Neural progenitor cell (in vitro differentiated cells): ENCODE measurements around the gene AQP1. TPM values are rescaled to one million over a fixed set of nuclear protein-coding genes. Genes with fewer than 3 reads are reported as not detected.
A peak's percentile ranks its signal among the peaks of the same experiment; 100 is the strongest.

ENCODE experiments used
- DNase-seq: peaks from one replicate; pipeline ENCODE4 v3.0.0-alpha.2; 2016; ENCODE audit warnings: low spot score
- H2AFZ ChIP-seq: fragments of 200-600 bp; sonication (generic); replicated peaks from 2 replicates; pipeline ENCODE4 v1.6.1; 2016; ENCODE audit warnings: antibody characterized with exemption
- H3F3A ChIP-seq: fragments of 200-600 bp; sonication (generic); 2 replicates; pipeline ENCODE4 v1.6.1; 2016; ENCODE audit warnings: antibody characterized with exemption, low read depth
- H3K27ac ChIP-seq: fragments of 200-600 bp; sonication (generic); 2 replicates; pipeline ENCODE4 v1.5.1; 2016; ENCODE audit warnings: mild to moderate bottlenecking
- H3K27me3 ChIP-seq: fragments of 200-600 bp; sonication (generic); 2 replicates; pipeline ENCODE4 v1.6.1; 2016; ENCODE audit warnings: mild to moderate bottlenecking, moderate library complexity
- H3K36me3 ChIP-seq: fragments of 200-600 bp; sonication (generic); 2 replicates; pipeline ENCODE4 v1.5.1; 2016
- H3K4me1 ChIP-seq: fragments of 200-600 bp; sonication (generic); 2 replicates; pipeline ENCODE4 v1.6.1; 2016; ENCODE audit warnings: mixed run types
- H3K4me2 ChIP-seq: fragments of 200-600 bp; sonication (generic); 2 replicates; pipeline ENCODE4 v1.6.1; 2016
- H3K4me3 ChIP-seq: fragments of 200-600 bp; sonication (generic); 2 replicates; pipeline ENCODE4 v1.5.1; 2016
- H3K79me2 ChIP-seq: fragments of 200-600 bp; sonication (generic); 2 replicates; pipeline ENCODE4 v1.6.1; 2016; ENCODE audit warnings: low read depth
- H3K9ac ChIP-seq: fragments of 200-600 bp; sonication (generic); 2 replicates; pipeline ENCODE4 v1.6.1; 2016
- H3K9me3 ChIP-seq: fragments of 200-600 bp; sonication (generic); 2 replicates; pipeline ENCODE4 v1.5.1; 2016; ENCODE audit warnings: low read depth
- H4K20me1 ChIP-seq: fragments of 200-600 bp; sonication (generic); 2 replicates; pipeline ENCODE4 v1.6.1; 2016; ENCODE audit warnings: low read depth
- H3K27ac Mint-ChIP-seq: 3 replicates; pipeline ENCODE4 v1.8.0; 2021; ENCODE audit warnings: mixed read lengths
- H3K27me3 Mint-ChIP-seq: 2 replicates; pipeline ENCODE4 v1.8.0; 2022; ENCODE audit warnings: low read depth, mild to moderate bottlenecking, inconsistent platforms, moderate library complexity, mixed read lengths; ENCODE audit not compliant: insufficient read depth
- H3K36me3 Mint-ChIP-seq: 3 replicates; pipeline ENCODE4 v1.8.0; 2021; ENCODE audit warnings: mixed read lengths
- H3K4me1 Mint-ChIP-seq: 3 replicates; pipeline ENCODE4 v1.8.0; 2021; ENCODE audit warnings: mixed read lengths
- H3K4me3 Mint-ChIP-seq: 3 replicates; pipeline ENCODE4 v1.8.0; 2021; ENCODE audit warnings: mild to moderate bottlenecking, moderate library complexity, mixed read lengths
- H3K9me3 Mint-ChIP-seq: 3 replicates; pipeline ENCODE4 v1.8.0; 2020; ENCODE audit warnings: mixed read lengths
- EZH2 ChIP-seq: fragments of 200-600 bp; sonication (generic); IDR thresholded peaks from 2 replicates; pipeline ENCODE4 v1.6.1; 2017; ENCODE audit warnings: antibody characterized with exemption, mild to moderate bottlenecking, moderate library complexity
- EZH2phosphoT487 ChIP-seq: fragments of 200-600 bp; sonication (generic); IDR thresholded peaks from 2 replicates; pipeline ENCODE4 v1.6.1; 2017; ENCODE audit warnings: antibody characterized with exemption
- total RNA-seq: library from RNA; depleted of rRNA; stranded (reverse); fragments of >200 nt; gene quantifications from 2 replicates; pipeline ENCODE4 v1.2.3, GENCODE V29; 2015; ENCODE audit warnings: low replicate concordance
- TF ChIP-seq, protein P1 (sequence below): fragments of 200-600 bp; sonication (generic); IDR thresholded peaks from 2 replicates; pipeline ENCODE4 v1.5.1; 2017; ENCODE audit warnings: antibody characterized with exemption, mild to moderate bottlenecking

AQP1 gene
- total RNA-seq, 1 donor from 2014 or later = not detected

DNA sequence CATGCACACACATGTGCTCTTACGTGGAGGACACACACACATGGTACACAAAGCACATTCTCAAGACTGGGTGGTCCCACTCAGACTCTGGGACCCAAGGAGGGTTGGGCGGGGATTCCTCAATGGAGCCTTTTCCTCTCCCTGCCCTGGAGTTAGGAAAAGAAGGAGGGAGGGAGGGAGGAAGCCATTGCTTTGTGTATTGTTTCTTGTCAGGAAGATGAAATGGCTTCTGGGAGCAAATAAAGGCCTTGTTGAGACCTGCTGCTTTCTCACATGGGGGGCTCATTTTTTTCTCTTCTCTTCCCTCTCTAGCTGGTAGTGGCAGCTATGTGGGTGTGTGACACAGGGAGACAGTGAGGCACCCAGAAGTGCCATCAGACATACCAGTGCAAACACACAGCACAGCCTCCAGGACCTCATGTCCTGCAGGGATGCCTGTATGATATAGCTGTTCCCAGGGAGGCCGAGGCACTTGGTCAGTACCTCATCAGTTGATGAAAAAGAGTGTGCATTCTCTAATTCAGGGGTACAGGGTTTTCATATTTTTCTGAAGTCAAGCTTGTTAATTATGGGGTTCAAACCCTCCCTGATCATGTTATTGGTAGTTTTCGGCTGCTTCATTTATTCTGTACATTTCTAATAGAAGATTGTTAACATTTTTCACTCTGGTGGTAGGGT lies 5.7 kb downstream of the AQP1 start:
- no peaks in the 10 kb centered on the region for H4K20me1 ChIP-seq
- H2AFZ ChIP-seq = peak overlapping the region; percentile 54
- no peaks in the 10 kb centered on the region for H3K36me3 Mint-ChIP-seq
- no peak overlapping the region for H3K9ac ChIP-seq
- H3F3A ChIP-seq = no peaks in the 10 kb centered on the region
- H3K4me3 ChIP-seq = no peak overlapping the region
- H3K27me3 ChIP-seq = no peaks in the 10 kb centered on the region
- no peak for DNase-seq
- no peaks in the 10 kb centered on the region for H3K9me3 ChIP-seq
- peaks cover 24% of the 10 kb centered on the region for H3K4me1 ChIP-seq
- no peak overlapping the region for H3K27ac ChIP-seq
- peaks cover 11% of the 10 kb centered on the region for H3K27me3 Mint-ChIP-seq
- H3K4me1 Mint-ChIP-seq = peaks cover 21% of the 10 kb centered on the region
- no peaks in the 10 kb centered on the region for H3K79me2 ChIP-seq
- TF ChIP-seq EZH2phosphoT487 = no peak
- TF ChIP-seq, protein P1, sequence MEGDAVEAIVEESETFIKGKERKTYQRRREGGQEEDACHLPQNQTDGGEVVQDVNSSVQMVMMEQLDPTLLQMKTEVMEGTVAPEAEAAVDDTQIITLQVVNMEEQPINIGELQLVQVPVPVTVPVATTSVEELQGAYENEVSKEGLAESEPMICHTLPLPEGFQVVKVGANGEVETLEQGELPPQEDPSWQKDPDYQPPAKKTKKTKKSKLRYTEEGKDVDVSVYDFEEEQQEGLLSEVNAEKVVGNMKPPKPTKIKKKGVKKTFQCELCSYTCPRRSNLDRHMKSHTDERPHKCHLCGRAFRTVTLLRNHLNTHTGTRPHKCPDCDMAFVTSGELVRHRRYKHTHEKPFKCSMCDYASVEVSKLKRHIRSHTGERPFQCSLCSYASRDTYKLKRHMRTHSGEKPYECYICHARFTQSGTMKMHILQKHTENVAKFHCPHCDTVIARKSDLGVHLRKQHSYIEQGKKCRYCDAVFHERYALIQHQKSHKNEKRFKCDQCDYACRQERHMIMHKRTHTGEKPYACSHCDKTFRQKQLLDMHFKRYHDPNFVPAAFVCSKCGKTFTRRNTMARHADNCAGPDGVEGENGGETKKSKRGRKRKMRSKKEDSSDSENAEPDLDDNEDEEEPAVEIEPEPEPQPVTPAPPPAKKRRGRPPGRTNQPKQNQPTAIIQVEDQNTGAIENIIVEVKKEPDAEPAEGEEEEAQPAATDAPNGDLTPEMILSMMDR = no peak
- no peak for TF ChIP-seq EZH2
- no peaks in the 10 kb centered on the region for H3K9me3 Mint-ChIP-seq
- H3K36me3 ChIP-seq = no peaks in the 10 kb centered on the region
- peak overlapping the region; percentile 69 for H3K27ac Mint-ChIP-seq
- no peak overlapping the region for H3K4me3 Mint-ChIP-seq
- no peak overlapping the region for H3K4me2 ChIP-seq

GRCh38 chr7:30918676-30919075 lies 7.0 kb downstream of the AQP1 start:
- Mint-ChIP-seq H3K27ac (no peak overlapping the region), H3K36me3 (no peaks in the 10 kb centered on the region), H3K27me3 (peaks cover 11% of the 10 kb centered on the region), H3K4me1 (peaks cover 11% of the 10 kb centered on the region), H3K4me3 (no peak overlapping the region), H3K9me3 (no peaks in the 10 kb centered on the region)
- H3K79me2 ChIP-seq = no peaks in the 10 kb centered on the region
- H4K20me1 ChIP-seq = no peaks in the 10 kb centered on the region
- no peak overlapping the region for H3K9ac ChIP-seq
- no peaks in the 10 kb centered on the region for H3K27me3 ChIP-seq
- H2AFZ ChIP-seq = no peak overlapping the region
- no peaks in the 10 kb centered on the region for H3F3A ChIP-seq
- TF ChIP-seq, protein P1 = no peak
- TF ChIP-seq EZH2 = no peak
- TF ChIP-seq EZH2phosphoT487 = no peak
- no peaks in the 10 kb centered on the region for H3K36me3 ChIP-seq
- peaks cover 18% of the 10 kb centered on the region for H3K4me1 ChIP-seq
- no peak overlapping the region for H3K4me2 ChIP-seq
- no peak for DNase-seq
- H3K4me3 ChIP-seq = no peak overlapping the region
- no peak overlapping the region for H3K27ac ChIP-seq
- no peaks in the 10 kb centered on the region for H3K9me3 ChIP-seq

DNA sequence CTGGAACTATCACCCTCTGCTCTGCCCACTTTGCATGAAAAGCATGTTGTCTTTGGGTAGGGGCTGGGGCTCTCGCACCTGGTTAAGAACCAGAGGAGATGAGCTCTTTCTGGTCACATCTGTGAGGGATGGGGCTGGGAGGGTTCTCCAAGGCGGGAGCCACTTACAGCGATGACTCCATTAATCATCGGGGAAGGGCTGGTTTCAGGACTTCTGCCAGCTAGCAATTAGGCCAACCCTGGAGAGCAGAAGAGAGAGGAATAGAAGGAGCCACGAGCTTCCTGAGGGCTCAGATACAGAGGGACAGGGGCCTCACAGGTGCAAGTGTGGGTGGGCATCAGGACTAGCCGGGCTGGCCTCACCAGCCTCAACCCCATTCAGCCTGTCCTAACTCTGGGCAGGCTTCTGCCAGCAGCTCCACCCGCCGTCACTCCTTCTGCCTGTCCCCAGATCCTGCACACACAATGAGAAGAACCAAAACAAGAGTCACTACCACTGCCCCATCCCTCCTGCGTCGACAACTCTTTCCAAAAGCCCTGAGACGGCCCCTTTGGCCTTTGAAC lies 8.4 kb downstream of the AQP1 start:
- peak overlapping the region; percentile 72 for H3K27ac Mint-ChIP-seq
- H3K27ac ChIP-seq = no peak overlapping the region

More for the DNA sequence above, 8.4 kb downstream of the AQP1 start:
- no peak overlapping the region for H3K4me3 Mint-ChIP-seq
- no peaks in the 10 kb centered on the region for H4K20me1 ChIP-seq
- H3K9ac ChIP-seq = no peak overlapping the region
- H3K27me3 Mint-ChIP-seq = peaks cover 11% of the 10 kb centered on the region
- H3K4me1 Mint-ChIP-seq = peaks cover 11% of the 10 kb centered on the region
- no peak overlapping the region for H2AFZ ChIP-seq
- no peaks in the 10 kb centered on the region for H3K36me3 Mint-ChIP-seq
- no peaks in the 10 kb centered on the region for H3K9me3 Mint-ChIP-seq
- no peaks in the 10 kb centered on the region for H3K79me2 ChIP-seq
- no peak overlapping the region for H3K4me2 ChIP-seq
- H3F3A ChIP-seq = no peaks in the 10 kb centered on the region
- peaks cover 18% of the 10 kb centered on the region for H3K4me1 ChIP-seq
- H3K9me3 ChIP-seq = no peaks in the 10 kb centered on the region
- H3K4me3 ChIP-seq = no peak overlapping the region
- TF ChIP-seq, protein P1 = no peak
- no peak for TF ChIP-seq EZH2
- TF ChIP-seq EZH2phosphoT487 = no peak
- DNase-seq = no peak
- H3K27me3 ChIP-seq = no peaks in the 10 kb centered on the region
- H3K36me3 ChIP-seq = no peaks in the 10 kb centered on the region
